NB4 (cell line): ENCODE results near the gene DAGLA.

Experiments used
- CTCF ChIP-seq: IDR thresholded peaks from one replicate; pipeline ENCODE4 v1.5.1; 2012; ENCODE audit warnings: low read depth, low read length
- MAX ChIP-seq: IDR thresholded peaks from 2 replicates; pipeline ENCODE4 v1.6.1; 2011; ENCODE audit warnings: low read depth, low read length
- POLR2A ChIP-seq: IDR thresholded peaks from 2 replicates; pipeline ENCODE4 v1.6.1; 2011; ENCODE audit warnings: mild to moderate bottlenecking; ENCODE audit not compliant: insufficient read length; ENCODE audit errors: extremely low read depth

GRCh38 chr11:61769946-61770683, 89.9 kb downstream of the DAGLA start:
- no peak for TF ChIP-seq MAX
- TF ChIP-seq CTCF = no peak
- TF ChIP-seq POLR2A = no peak
